Caco-2 (cell line): ENCODE measurements around the gene PAK2. TPM values are rescaled to one million over a fixed set of nuclear protein-coding genes. Genes with fewer than 3 reads are reported as not detected.

Experiments
- Bru-seq: library from RNA; stranded (reverse); fragments of 400-500 nt; gene quantifications from one replicate; lab custom pipeline; 2021; lab: Mats Ljungman, UMichigan
- BruChase-seq, 2 experiments: library from RNA; stranded (reverse); fragments of 400-500 nt; gene quantifications; one replicate each; lab custom pipeline; 2021; lab: Mats Ljungman, UMichigan
- BruUV-seq: library from RNA; stranded (reverse); fragments of 400-500 nt; replicated peaks from 2 replicates; lab custom pipeline; 2021; lab: Mats Ljungman, UMichigan
- CTCF ChIA-PET: fragments of 300-600 bp; sonication (Branson Sonifier 250); formaldehyde crosslinking; loops from one replicate; lab custom pipeline; 2022; ENCODE audit warnings: antibody characterized with exemption; lab: Charles Lee
- POLR2A ChIA-PET: fragments of 300-600 bp; sonication (Branson Sonifier 250); formaldehyde crosslinking; loops from one replicate; lab custom pipeline; 2022; ENCODE audit warnings: antibody characterized with exemption; lab: Charles Lee
- DNase-seq, 2 experiments: peaks; one replicate each; pipeline versions ENCODE4 v3.0.0 to v3.0.0-alpha.2; 2020 to 2022
- H3K27me3 ChIP-seq: replicated peaks from 2 replicates; pipeline ENCODE4 v1.6.0; 2011; ENCODE audit warnings: low read length; ENCODE audit not compliant: control insufficient read depth, insufficient read depth
- H3K36me3 ChIP-seq: 2 replicates; pipeline ENCODE4 v1.5.1; 2011; ENCODE audit warnings: low read length; ENCODE audit not compliant: control insufficient read depth, insufficient read depth
- H3K4me1 ChIP-seq: fragments of 250-450 bp; sonication (Bioruptor Pico); 2 replicates; pipeline ENCODE4 v1.5.1; 2020; ENCODE audit warnings: mild to moderate bottlenecking
- H3K4me3 ChIP-seq: 2 replicates; pipeline ENCODE4 v1.5.1; 2011; ENCODE audit warnings: low read depth, mild to moderate bottlenecking, control low read depth, low read length
- H3K9me3 ChIP-seq: fragments of 250-450 bp; sonication (Bioruptor Pico); 2 replicates; pipeline ENCODE4 v1.5.1; 2020; ENCODE audit warnings: mild to moderate bottlenecking, moderate library complexity
- H3K27ac Mint-ChIP-seq: one replicate; pipeline ENCODE4 v1.8.0; 2022; ENCODE audit warnings: mixed read lengths; ENCODE audit not compliant: unreplicated experiment
- H3K27me3 Mint-ChIP-seq: one replicate; pipeline ENCODE4 v1.8.0; 2022; ENCODE audit warnings: mixed read lengths; ENCODE audit not compliant: insufficient read depth, unreplicated experiment
- H3K36me3 Mint-ChIP-seq: one replicate; pipeline ENCODE4 v1.8.0; 2022; ENCODE audit warnings: mild to moderate bottlenecking, mixed read lengths; ENCODE audit not compliant: insufficient read depth, unreplicated experiment
- H3K4me1 Mint-ChIP-seq: one replicate; pipeline ENCODE4 v1.8.0; 2022; ENCODE audit warnings: low read depth, mixed read lengths; ENCODE audit not compliant: unreplicated experiment
- H3K4me3 Mint-ChIP-seq: one replicate; pipeline ENCODE4 v1.8.0; 2022; ENCODE audit warnings: mild to moderate bottlenecking, moderate library complexity, mixed read lengths; ENCODE audit not compliant: unreplicated experiment
- H3K9me3 Mint-ChIP-seq: one replicate; pipeline ENCODE4 v1.8.0; 2022; ENCODE audit warnings: mixed read lengths; ENCODE audit not compliant: unreplicated experiment
- intact Hi-C: fragments of 100-400 bp; cut with micrococcal nuclease; formaldehyde crosslinking; loops from one replicate; pipeline ENCODE4 v1.10.0; 2022; ENCODE audit not compliant: unreplicated experiment
- long read RNA-seq: library from polyadenylated mRNA; stranded (forward); transcript quantifications from one replicate; pipeline ENCODE4 v2.0.0, GENCODE V29; 2022
- total RNA-seq: library from RNA; stranded (reverse); gene quantifications from 2 replicates; pipeline ENCODE4 v1.2.3, GENCODE V29; 2022
- TF ChIP-seq, protein P1 (sequence below), 2 experiments: fragments of 200-600 bp in 1 of 2; IDR thresholded peaks; 1 replicate in 1 of 2; 2 replicates in 1 of 2; pipeline versions ENCODE4 v1.5.1 to v1.8.0; 2011 to 2022; ENCODE audit warnings: antibody characterized with exemption in 1 of 2, control low read depth in 1 of 2, inconsistent platforms in 1 of 2, low read depth in 1 of 2, low read length in 1 of 2, mild to moderate bottlenecking in 1 of 2, moderate library complexity in 1 of 2; ENCODE audit not compliant: insufficient read depth in 1 of 2, severe bottlenecking in 1 of 2, unreplicated experiment in 1 of 2

PAK2 gene
- total RNA-seq = 73.7 and 89.6 TPM in 2 replicates
- percentile 86 among the genes with signal in this experiment for Bru-seq, nascent RNA
- BruChase-seq, experiment 1, labeled RNA remaining after a 2-hour chase = percentile 92 among the genes with signal in this experiment
- percentile 95 among the genes with signal in this experiment for BruChase-seq, experiment 2, labeled RNA remaining after a 6-hour chase
- long read RNA-seq, full-length matches to known transcripts = 51 of 69 reads
- long read RNA-seq, partial matches to known transcripts = 3 of 69 reads
- long read RNA-seq, other reads (novel, unspliced or antisense) = 15 of 69 reads

DNA sequence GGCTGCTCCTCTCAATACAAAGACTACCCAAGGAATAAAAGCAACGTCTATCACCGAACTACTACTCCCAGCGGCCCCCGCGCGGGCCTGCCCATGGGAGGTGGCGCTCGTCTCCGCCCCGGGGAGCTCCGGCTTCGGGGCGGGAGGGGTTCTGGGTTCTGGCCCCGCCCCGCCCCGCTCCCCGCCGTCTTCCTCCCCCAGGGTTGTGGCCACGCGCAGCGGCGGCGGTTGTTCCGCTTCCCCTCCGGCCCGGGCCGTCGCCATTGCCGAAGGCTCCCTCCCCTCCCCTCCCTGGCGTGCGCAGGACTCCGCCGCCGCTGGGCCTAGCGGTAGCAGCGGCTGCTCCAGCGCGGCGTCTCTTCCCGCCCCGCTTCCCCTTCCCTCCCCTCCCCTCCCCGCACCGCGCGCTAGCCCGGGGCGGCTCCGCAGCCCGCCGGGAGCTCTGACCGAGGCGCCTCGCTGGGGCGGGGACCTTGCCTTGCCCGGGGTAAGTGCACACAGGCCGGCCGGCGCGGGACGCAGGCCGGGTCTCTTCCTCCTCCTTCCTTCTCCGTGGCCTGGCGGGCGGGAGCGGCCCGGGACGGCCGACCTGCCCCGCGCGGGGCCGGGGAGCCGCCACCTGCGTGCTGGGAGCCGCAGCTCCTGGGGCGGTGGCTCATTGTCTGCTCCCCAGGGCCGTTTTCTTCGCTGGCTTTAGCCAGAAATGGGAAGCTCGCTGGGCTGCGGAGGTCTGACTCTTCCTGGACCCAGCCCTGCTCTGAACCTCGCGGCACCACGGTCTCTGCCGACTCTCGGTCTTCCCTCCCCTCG is at the start of gene PAK2:
TSS of gene PAK2 (plus strand) at position 187 of the 810 bp plus-strand sequence. CDS start 42,790 bp downstream, outside the sequence.
- TF ChIP-seq, protein P1, sequence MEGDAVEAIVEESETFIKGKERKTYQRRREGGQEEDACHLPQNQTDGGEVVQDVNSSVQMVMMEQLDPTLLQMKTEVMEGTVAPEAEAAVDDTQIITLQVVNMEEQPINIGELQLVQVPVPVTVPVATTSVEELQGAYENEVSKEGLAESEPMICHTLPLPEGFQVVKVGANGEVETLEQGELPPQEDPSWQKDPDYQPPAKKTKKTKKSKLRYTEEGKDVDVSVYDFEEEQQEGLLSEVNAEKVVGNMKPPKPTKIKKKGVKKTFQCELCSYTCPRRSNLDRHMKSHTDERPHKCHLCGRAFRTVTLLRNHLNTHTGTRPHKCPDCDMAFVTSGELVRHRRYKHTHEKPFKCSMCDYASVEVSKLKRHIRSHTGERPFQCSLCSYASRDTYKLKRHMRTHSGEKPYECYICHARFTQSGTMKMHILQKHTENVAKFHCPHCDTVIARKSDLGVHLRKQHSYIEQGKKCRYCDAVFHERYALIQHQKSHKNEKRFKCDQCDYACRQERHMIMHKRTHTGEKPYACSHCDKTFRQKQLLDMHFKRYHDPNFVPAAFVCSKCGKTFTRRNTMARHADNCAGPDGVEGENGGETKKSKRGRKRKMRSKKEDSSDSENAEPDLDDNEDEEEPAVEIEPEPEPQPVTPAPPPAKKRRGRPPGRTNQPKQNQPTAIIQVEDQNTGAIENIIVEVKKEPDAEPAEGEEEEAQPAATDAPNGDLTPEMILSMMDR (IDR thresholded peaks at IDR 0.05; ENCODE audit: insufficient read depth in 1 of 2, low read depth in 1 of 2, low read length in 1 of 2, severe bottlenecking in 1 of 2, unreplicated experiment in 1 of 2) = no peak
- intact Hi-C loops = loop anchor here (1.0 kb wide), 3 partner anchors 14 to 50 kb away; partner anchors contain the start of genes CEP19 and PIGX
- Mint-ChIP-seq H3K4me3 (peak within 1 kb of the TSS; percentile 93), H3K27ac (peak within 1 kb of the TSS; percentile 98), H3K9me3 (peaks cover 10% of the 10 kb centered on the region), H3K27me3 (no peaks in the 10 kb centered on the region), H3K36me3 (peaks cover 25% of the 10 kb centered on the region), H3K4me1 (peaks cover 14% of the 10 kb centered on the region)
- Histone ChIP-seq H3K27me3 (no peaks in the 10 kb centered on the region; the same call in 1 of the 2 replicates), H3K4me1 (no peaks in the 10 kb centered on the region; the same call in 1 of the 2 replicates), H3K9me3 (no peaks in the 10 kb centered on the region), H3K4me3 (peak within 1 kb of the TSS; percentile 88), H3K36me3 (no peaks in the 10 kb centered on the region)
- ChIA-PET POLR2A (interaction anchor here (0.6 to 1.8 kb wide), 13 partner anchors 10 to 986 kb away, joined by 3 to 13 read pairs (median 5); partner anchors contain the start of genes CEP19, PIGX and SENP5), CTCF (interaction anchor here (0.6 to 1.8 kb wide), 3 partner anchors 18 to 127 kb away, joined by 3 to 8 read pairs (median 4); no protein-coding TSS in a partner anchor)
- BruUV-seq = no TSS peak
- DNase-seq = peak; percentile 89 to 90

GRCh38 chr3:196689941-196690660 is 49.6 kb upstream of the PAK2 start:
- no peaks in the 10 kb centered on the region for H3K4me1 ChIP-seq
- Mint-ChIP-seq H3K4me3 (no peak overlapping the region), H3K9me3 (no peaks in the 10 kb centered on the region), H3K4me1 (no peaks in the 10 kb centered on the region), H3K27ac (no peak overlapping the region), H3K27me3 (no peaks in the 10 kb centered on the region), H3K36me3 (no peaks in the 10 kb centered on the region)
- ChIA-PET POLR2A (no interaction called here), CTCF (interaction anchor here (0.6 kb wide), 1 partner anchor 161 kb away, joined by 3 read pairs; no protein-coding TSS in a partner anchor)
- intact Hi-C loops = no loop called here
- no peak for DNase-seq
- no peaks in the 10 kb centered on the region for H3K36me3 ChIP-seq
- TF ChIP-seq, protein P1 (IDR thresholded peaks at IDR 0.05; ENCODE audit: insufficient read depth in 1 of 2, low read depth in 1 of 2, low read length in 1 of 2, severe bottlenecking in 1 of 2, unreplicated experiment in 1 of 2) = no peak
- no peak overlapping the region for H3K4me3 ChIP-seq
- H3K9me3 ChIP-seq = no peaks in the 10 kb centered on the region
- no peaks in the 10 kb centered on the region for H3K27me3 ChIP-seq
- BruUV-seq = no TSS peak
